HL-60 (cell line): Measurements from ENCODE around the gene AKAP10.

Experiments used
- DNase-seq, 2 experiments: peaks; one replicate each; pipeline ENCODE4 v3.0.0-alpha.2; 2010 to 2020; ENCODE audit warnings: low read depth in 1 of 2, low spot score in 1 of 2
- H3K27ac ChIP-seq: fragments of 250-450 bp; sonication (Bioruptor Pico); replicated peaks from 2 replicates; pipeline ENCODE4 v1.5.1; 2020; ENCODE audit warnings: mild to moderate bottlenecking, moderate library complexity
- H3K27me3 ChIP-seq: fragments of 250-450 bp; sonication (Bioruptor Pico); 2 replicates; pipeline ENCODE4 v1.5.1; 2021; ENCODE audit warnings: mild to moderate bottlenecking, moderate library complexity; ENCODE audit not compliant: insufficient read depth, poor library complexity, severe bottlenecking
- H3K4me3 ChIP-seq: replicated peaks from 2 replicates; pipeline ENCODE4 v1.5.1; 2011; ENCODE audit warnings: mild to moderate bottlenecking, control low read depth, low read length; ENCODE audit not compliant: insufficient read depth
- CTCF ChIP-seq: IDR thresholded peaks from one replicate; pipeline ENCODE4 v1.5.1; 2011; ENCODE audit warnings: low read length, control low read depth, inconsistent platforms; ENCODE audit not compliant: insufficient read depth
- GABPA ChIP-seq: IDR thresholded peaks from 2 replicates; pipeline ENCODE4 v1.6.1; 2012; ENCODE audit warnings: low read depth
- POLR2AphosphoS5 ChIP-seq: IDR thresholded peaks from 2 replicates; pipeline ENCODE4 v1.6.1; 2012; ENCODE audit warnings: low read depth
- REST ChIP-seq: IDR thresholded peaks from 2 replicates; pipeline ENCODE4 v1.6.1; 2012; ENCODE audit warnings: low read depth; ENCODE audit not compliant: insufficient replicate concordance
- SPI1 ChIP-seq: IDR thresholded peaks from 2 replicates; pipeline ENCODE4 v1.6.1; 2012; ENCODE audit warnings: low read depth, mild to moderate bottlenecking, borderline replicate concordance

AKAP10 gene

DNA sequence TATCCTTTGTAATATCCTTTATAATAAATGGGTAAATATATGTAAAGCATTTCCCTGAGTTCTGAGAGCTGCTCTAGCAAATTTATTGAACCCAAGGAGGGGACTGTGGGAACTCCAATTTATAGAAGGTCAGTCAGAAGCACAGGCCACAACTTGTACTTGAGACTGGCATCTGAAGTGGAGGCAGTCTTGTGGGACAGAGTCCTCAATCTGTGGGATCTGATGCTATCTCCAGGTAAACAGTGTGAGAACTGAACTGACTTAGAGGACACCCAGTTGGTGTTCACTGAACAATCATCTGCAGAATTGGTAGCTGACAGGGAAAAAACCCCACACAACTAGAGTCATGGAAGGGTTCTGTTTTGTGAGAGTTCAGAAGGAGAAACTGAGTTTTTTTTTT, 34.0 kb downstream of the AKAP10 start:
- TF ChIP-seq SPI1 (no peak), POLR2AphosphoS5 (no peak), CTCF (no peak), REST (no peak), GABPA (no peak)
- Histone ChIP-seq H3K27ac (no peak overlapping the region), H3K4me3 (no peak overlapping the region), H3K27me3 (no peaks in the 10 kb centered on the region)
- DNase-seq, result no peak

GRCh38 chr17:19943026-19943425, 34.6 kb downstream of the AKAP10 start:
- Histone ChIP-seq H3K27ac (no peak overlapping the region), H3K4me3 (no peak overlapping the region), H3K27me3 (no peaks in the 10 kb centered on the region)
- no peak for DNase-seq
- TF ChIP-seq REST, result no peak
- no peak for TF ChIP-seq SPI1
- no peak for TF ChIP-seq POLR2AphosphoS5
- TF ChIP-seq GABPA, result no peak
- no peak for TF ChIP-seq CTCF

DNA sequence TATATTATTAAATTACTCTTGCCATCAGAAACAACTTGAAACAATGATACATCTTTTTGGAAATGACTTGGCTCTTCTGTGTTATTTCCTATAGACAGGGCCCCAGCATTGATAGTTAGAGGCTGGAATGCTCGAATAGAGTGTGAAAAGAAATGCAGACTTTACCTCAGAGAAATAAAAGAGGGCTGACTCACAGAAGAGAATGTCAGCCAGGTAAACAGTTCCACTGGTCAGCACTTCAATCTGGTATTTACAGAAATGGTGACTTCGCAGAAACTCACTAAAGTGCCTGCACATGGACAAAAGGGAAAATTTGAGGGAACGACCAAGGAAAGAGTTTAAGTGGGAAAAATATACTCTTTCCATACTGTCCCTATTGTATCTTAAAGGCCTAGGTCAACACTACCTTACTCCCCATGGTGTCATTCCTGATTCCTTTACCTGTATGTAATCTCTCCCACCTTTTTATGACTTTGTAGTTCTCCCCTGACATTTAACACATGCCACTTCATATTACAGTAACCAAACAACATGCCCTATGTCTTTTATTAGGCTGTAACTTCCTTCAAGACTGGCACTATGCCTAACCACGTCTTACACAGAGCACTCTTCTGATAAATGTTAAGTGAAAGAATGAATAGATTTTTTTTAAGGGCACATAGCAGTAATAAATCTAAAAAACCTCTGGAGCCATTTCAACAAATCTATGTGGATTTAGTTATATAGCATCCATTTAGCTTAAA, 36.7 kb downstream of the AKAP10 start:
- TF ChIP-seq POLR2AphosphoS5, result no peak
- TF ChIP-seq GABPA, result no peak
- TF ChIP-seq REST, result no peak
- no peak for TF ChIP-seq SPI1
- no peak for TF ChIP-seq CTCF
- H3K4me3 ChIP-seq, result no peak overlapping the region
- no peak overlapping the region for H3K27ac ChIP-seq
- no peaks in the 10 kb centered on the region for H3K27me3 ChIP-seq
- DNase-seq, result no peak
